Measurements from ENCODE around the gene CACNG7. TPM values are rescaled to one million over a fixed set of nuclear protein-coding genes. Genes with fewer than 3 reads are reported as not detected.
"Not testable (repeated sequence)": the region's sequence is repeated elsewhere in the genome, so short reads cannot be mapped to it uniquely, and the experiment has no call there.

The CACNG7 gene
- not detected for total RNA-seq

GRCh38 chr19:53908935-53909415 lies at the start of gene CACNG7:
TSS of gene CACNG7 (plus strand) at chr19:53909278. CDS start at chr19:53912832, 3,554 bp downstream.
- DNase-seq (no peak), ATAC-seq (no peak)
- peaks cover 56% of the 10 kb centered on the region for H3K27me3 Mint-ChIP-seq (ENCODE audit: low read depth)
- no peak within 1 kb of the TSS for H3K4me3 Mint-ChIP-seq
- POLR2A ChIA-PET, result no interaction called here
- CTCF ChIA-PET, result no interaction called here
- H3K4me1 Mint-ChIP-seq (ENCODE audit: low read depth), result peaks cover 13% of the 10 kb centered on the region
- no peaks in the 10 kb centered on the region for H3K9me3 Mint-ChIP-seq (ENCODE audit: insufficient read depth)
- no peaks in the 10 kb centered on the region for H3K36me3 Mint-ChIP-seq (ENCODE audit: low read depth)
- no peak within 1 kb of the TSS for H3K27ac Mint-ChIP-seq

GRCh38 chr19:53864308-53864836 lies 44.7 kb upstream of the CACNG7 start:
- Mint-ChIP-seq H3K36me3 (ENCODE audit: low read depth) (peaks cover 3% of the 10 kb centered on the region), H3K9me3 (ENCODE audit: insufficient read depth) (no peaks in the 10 kb centered on the region), H3K4me3 (no peak overlapping the region), H3K27ac (no peak overlapping the region), H3K27me3 (ENCODE audit: low read depth) (no peaks in the 10 kb centered on the region), H3K4me1 (ENCODE audit: low read depth) (peaks cover 21% of the 10 kb centered on the region)
- CTCF ChIA-PET, result interaction anchor here (1.2 kb wide), 1 partner anchor 11 kb away, joined by 3 read pairs; no protein-coding TSS in a partner anchor
- POLR2A ChIA-PET, result no interaction called here
- ATAC-seq (no peak), DNase-seq (no peak)

GRCh38 chr19:53865523-53865917 lies 43.6 kb upstream of the CACNG7 start:
- no peaks in the 10 kb centered on the region for H3K27me3 Mint-ChIP-seq (ENCODE audit: low read depth)
- DNase-seq, result no peak
- CTCF ChIA-PET, result interaction anchor here (0.9 to 2.5 kb wide), 6 partner anchors 12 to 164 kb away, joined by 3 to 16 read pairs (median 4); partner anchors contain the start of gene PRKCG
- H3K4me3 Mint-ChIP-seq, result peak overlapping the region; percentile 97
- peak overlapping the region; percentile 94 for H3K27ac Mint-ChIP-seq
- POLR2A ChIA-PET, result interaction anchor here (0.8 to 2.1 kb wide), 4 partner anchors 9 to 19 kb away, joined by 4 to 6 read pairs (median 4); no protein-coding TSS in a partner anchor
- peaks cover 8% of the 10 kb centered on the region for H3K36me3 Mint-ChIP-seq (ENCODE audit: low read depth)
- ATAC-seq, result no peak
- H3K4me1 Mint-ChIP-seq (ENCODE audit: low read depth), result peaks cover 24% of the 10 kb centered on the region
- H3K9me3 Mint-ChIP-seq (ENCODE audit: insufficient read depth), result no peaks in the 10 kb centered on the region

GRCh38 chr19:53865918-53866864 lies 42.9 kb upstream of the CACNG7 start:
- Mint-ChIP-seq H3K4me3 (peak overlapping the region; percentile 97), H3K9me3 (ENCODE audit: insufficient read depth) (no peaks in the 10 kb centered on the region), H3K4me1 (ENCODE audit: low read depth) (peaks cover 31% of the 10 kb centered on the region), H3K27ac (peak overlapping the region; percentile 94), H3K27me3 (ENCODE audit: low read depth) (no peaks in the 10 kb centered on the region), H3K36me3 (ENCODE audit: low read depth) (peaks cover 13% of the 10 kb centered on the region)
- POLR2A ChIA-PET, result interaction anchor here (0.8 to 2.1 kb wide), 5 partner anchors 9 to 19 kb away, joined by 4 to 6 read pairs (median 5); no protein-coding TSS in a partner anchor
- DNase-seq (peak; percentile 76), ATAC-seq (peak; percentile 24)
- CTCF ChIA-PET, result interaction anchor here (0.9 to 2.5 kb wide), 5 partner anchors 13 to 164 kb away, joined by 3 to 16 read pairs (median 5); partner anchors contain the start of gene PRKCG

GRCh38 chr19:53866865-53867224 lies 42.2 kb upstream of the CACNG7 start:
- no peaks in the 10 kb centered on the region for H3K9me3 Mint-ChIP-seq (ENCODE audit: insufficient read depth)
- H3K36me3 Mint-ChIP-seq (ENCODE audit: low read depth), result peaks cover 18% of the 10 kb centered on the region
- ChIA-PET POLR2A (interaction anchor here (0.9 to 2.1 kb wide), 5 partner anchors 10 to 334 kb away, joined by 3 to 6 read pairs (median 5); partner anchors contain the start of genes CNOT3 and RPS9), CTCF (interaction anchor here (0.8 to 2.5 kb wide), 5 partner anchors 13 to 74 kb away, joined by 3 to 16 read pairs (median 5); partner anchors contain the start of gene PRKCG)
- no peaks in the 10 kb centered on the region for H3K27me3 Mint-ChIP-seq (ENCODE audit: low read depth)
- DNase-seq (no peak), ATAC-seq (no peak)
- peak overlapping the region; percentile 97 for H3K4me3 Mint-ChIP-seq
- H3K27ac Mint-ChIP-seq, result peak overlapping the region; percentile 94
- peaks cover 35% of the 10 kb centered on the region for H3K4me1 Mint-ChIP-seq (ENCODE audit: low read depth)

- H3K27me3 Mint-ChIP-seq (ENCODE audit: low read depth), result no peaks in the 10 kb centered on the region
- ATAC-seq (peak; percentile 54), DNase-seq (peak; percentile 100)
- peaks cover 36% of the 10 kb centered on the region for H3K4me1 Mint-ChIP-seq (ENCODE audit: low read depth)
- H3K27ac Mint-ChIP-seq, result peak within 1 kb of the TSS; percentile 94
- peaks cover 18% of the 10 kb centered on the region for H3K36me3 Mint-ChIP-seq (ENCODE audit: low read depth)
- POLR2A ChIA-PET, result interaction anchor here (0.7 to 2.2 kb wide), 9 partner anchors 10 to 333 kb away, joined by 3 to 13 read pairs (median 4); partner anchors contain the start of genes CNOT3, PRPF31, RPS9 and TFPT
- peak within 1 kb of the TSS; percentile 97 for H3K4me3 Mint-ChIP-seq
- CTCF ChIA-PET, result interaction anchor here (0.8 to 2.5 kb wide), 4 partner anchors 14 to 75 kb away, joined by 3 to 16 read pairs (median 5); partner anchors contain the start of gene PRKCG
- H3K9me3 Mint-ChIP-seq (ENCODE audit: insufficient read depth), result no peaks in the 10 kb centered on the region
Observed at GRCh38 chr19:53867225-53868090, 41.6 kb upstream of the CACNG7 start, which contains the start of gene MYADM. TSS of gene MYADM (plus strand) at chr19:53867883. CDS start at chr19:53873530, 5,647 bp downstream.

GRCh38 chr19:53868091-53868891 lies 40.8 kb upstream of the CACNG7 start:
- Mint-ChIP-seq H3K9me3 (ENCODE audit: insufficient read depth) (no peaks in the 10 kb centered on the region), H3K36me3 (ENCODE audit: low read depth) (peaks cover 23% of the 10 kb centered on the region), H3K27me3 (ENCODE audit: low read depth) (no peaks in the 10 kb centered on the region), H3K4me1 (ENCODE audit: low read depth) (peaks cover 41% of the 10 kb centered on the region), H3K27ac (peak overlapping the region; percentile 91), H3K4me3 (peak overlapping the region; percentile 97)
- DNase-seq, result peak; percentile 70
- POLR2A ChIA-PET, result interaction anchor here (0.6 to 2.2 kb wide), 8 partner anchors 9 to 333 kb away, joined by 3 to 13 read pairs (median 3); partner anchors contain the start of genes CNOT3, PRPF31, RPS9 and TFPT
- peak; percentile 6 for ATAC-seq
- CTCF ChIA-PET, result interaction anchor here (1.1 to 2.5 kb wide), 2 partner anchors 15 to 16 kb away, joined by 5 to 16 read pairs; no protein-coding TSS in a partner anchor

GRCh38 chr19:53868892-53869804 lies 39.9 kb upstream of the CACNG7 start:
- peaks cover 31% of the 10 kb centered on the region for H3K36me3 Mint-ChIP-seq (ENCODE audit: low read depth)
- peak overlapping the region; percentile 91 for H3K27ac Mint-ChIP-seq
- H3K4me1 Mint-ChIP-seq (ENCODE audit: low read depth), result peaks cover 50% of the 10 kb centered on the region
- peak overlapping the region; percentile 97 for H3K4me3 Mint-ChIP-seq
- ChIA-PET POLR2A (interaction anchor here (0.6 to 2.2 kb wide), 3 partner anchors 8 to 332 kb away, joined by 3 to 13 read pairs (median 3); partner anchors contain the start of gene RPS9), CTCF (no interaction called here)
- DNase-seq, result peak; percentile 95
- peak; percentile 65 for ATAC-seq
- no peaks in the 10 kb centered on the region for H3K27me3 Mint-ChIP-seq (ENCODE audit: low read depth)
- H3K9me3 Mint-ChIP-seq (ENCODE audit: insufficient read depth), result no peaks in the 10 kb centered on the region

- Mint-ChIP-seq H3K4me1 (ENCODE audit: low read depth) (peaks cover 58% of the 10 kb centered on the region), H3K4me3 (peak overlapping the region; percentile 97), H3K27ac (peak overlapping the region; percentile 91), H3K36me3 (ENCODE audit: low read depth) (peaks cover 39% of the 10 kb centered on the region)
- POLR2A ChIA-PET; DNase-seq; H3K9me3 Mint-ChIP-seq (ENCODE audit: insufficient read depth); ATAC-seq; H3K27me3 Mint-ChIP-seq (ENCODE audit: low read depth): not testable (repeated sequence)
- CTCF ChIA-PET, result interaction anchor here (1.0 kb wide), 1 partner anchor 12 kb away, joined by 4 read pairs; the partner anchor contains the start of gene PRKCG
Observed at GRCh38 chr19:53869805-53870484, 39.1 kb upstream of the CACNG7 start.

All from activated CD8-positive, alpha-beta T cell treated with anti-CD3 and anti-CD28 coated beads, Interleukin-2, amount 10 ng/mL, durations not matched to agents 7 days and 5 days (primary cell).